IPS-11a (cell line): Measurements from ENCODE around the gene PRKCB.
"Not testable (repeated sequence)": the region's sequence is repeated elsewhere in the genome, so short reads cannot be mapped to it uniquely, and the experiment has no call there.

Source experiments
- H3K4me3 ChIP-seq: one replicate; pipeline ENCODE4 v1.5.1; 2013; ENCODE audit warnings: low read depth, low read length, control low read depth

Gene PRKCB

GRCh38 chr16:23998771-23999170, 163.0 kb downstream of the PRKCB start:
- no peak overlapping the region for H3K4me3 ChIP-seq

- H3K4me3 ChIP-seq, result no peak overlapping the region
These were observed 163.9 kb downstream of the PRKCB start for GRCh38 chr16:23999663-24000062.

- H3K4me3 ChIP-seq, result no peak overlapping the region
These were observed 165.9 kb downstream of the PRKCB start for GRCh38 chr16:24001710-24002109.

GRCh38 chr16:24002619-24003018, 166.8 kb downstream of the PRKCB start:
- no peak overlapping the region for H3K4me3 ChIP-seq

- no peak overlapping the region for H3K4me3 ChIP-seq
These were observed 169.8 kb downstream of the PRKCB start for GRCh38 chr16:24005577-24005976.

- no peak overlapping the region for H3K4me3 ChIP-seq
These were observed 171.6 kb downstream of the PRKCB start for GRCh38 chr16:24007391-24007790.

- H3K4me3 ChIP-seq, result no peak overlapping the region
These were observed 172.2 kb downstream of the PRKCB start for GRCh38 chr16:24007934-24008333.

GRCh38 chr16:24009098-24009497, 173.3 kb downstream of the PRKCB start:
- no peak overlapping the region for H3K4me3 ChIP-seq

GRCh38 chr16:24009955-24010354, 174.2 kb downstream of the PRKCB start:
- H3K4me3 ChIP-seq, result no peak overlapping the region

- H3K4me3 ChIP-seq, result no peak overlapping the region
These were observed 174.8 kb downstream of the PRKCB start for GRCh38 chr16:24010440-24011089.

- H3K4me3 ChIP-seq, result no peak overlapping the region
These were observed 175.5 kb downstream of the PRKCB start for GRCh38 chr16:24011237-24011636.

- H3K4me3 ChIP-seq, result no peak overlapping the region
These were observed 177.4 kb downstream of the PRKCB start for GRCh38 chr16:24013054-24013636.

GRCh38 chr16:24013864-24014645, 178.3 kb downstream of the PRKCB start:
- no peak overlapping the region for H3K4me3 ChIP-seq

GRCh38 chr16:24014955-24015354, 179.2 kb downstream of the PRKCB start:
- H3K4me3 ChIP-seq, result not testable (repeated sequence)

- no peak overlapping the region for H3K4me3 ChIP-seq
These were observed 180.1 kb downstream of the PRKCB start for GRCh38 chr16:24015923-24016322.

- no peak overlapping the region for H3K4me3 ChIP-seq
These were observed 182.7 kb downstream of the PRKCB start for GRCh38 chr16:24018485-24018884.

- H3K4me3 ChIP-seq, result no peak overlapping the region
These were observed 187.0 kb downstream of the PRKCB start for GRCh38 chr16:24022797-24023196.

GRCh38 chr16:24023621-24024020, 187.8 kb downstream of the PRKCB start:
- H3K4me3 ChIP-seq, result no peak overlapping the region

- no peak overlapping the region for H3K4me3 ChIP-seq
These were observed 189.2 kb downstream of the PRKCB start for GRCh38 chr16:24024971-24025370.

- H3K4me3 ChIP-seq, result no peak overlapping the region
These were observed 191.7 kb downstream of the PRKCB start for GRCh38 chr16:24027466-24027865.

- not testable (repeated sequence) for H3K4me3 ChIP-seq
These were observed 194.1 kb downstream of the PRKCB start for GRCh38 chr16:24029841-24030240.
